GM12878 (cell line): ENCODE measurements around the gene NTSR1.

Experiments used
- CHD4 ChIP-seq: fragments of 200-600 bp; sonication (generic); IDR thresholded peaks from 2 replicates; pipeline ENCODE4 v1.6.1; 2016; ENCODE audit warnings: mild to moderate bottlenecking
- EED ChIP-seq: sonication (generic); IDR thresholded peaks from 2 replicates; pipeline ENCODE4 v1.6.1; 2016; ENCODE audit warnings: antibody characterized with exemption, low read depth
- EP300 ChIP-seq, 2 experiments: fragments of 150-350 bp in 1 of 2; IDR thresholded peaks; 2 replicates each; pipeline ENCODE4 v1.6.1; 2011 to 2012; ENCODE audit warnings: low read depth in 2 of 2, low read length in 2 of 2, borderline replicate concordance in 1 of 2, improper control_type of control experiment in 1 of 2, inconsistent platforms in 1 of 2; ENCODE audit not compliant: control insufficient read depth in 1 of 2
- FOXK2 ChIP-seq: fragments of 450-650 bp; IDR thresholded peaks from 2 replicates; pipeline ENCODE4 v1.6.1; 2017; ENCODE audit warnings: mild to moderate bottlenecking, moderate library complexity
- FOXM1 ChIP-seq: IDR thresholded peaks from 2 replicates; pipeline ENCODE4 v1.6.1; 2012; ENCODE audit warnings: low read depth, mild to moderate bottlenecking, inconsistent platforms, low read length, moderate library complexity
- JUND ChIP-seq: IDR thresholded peaks from 2 replicates; pipeline ENCODE4 v1.6.1; 2012; ENCODE audit warnings: low read depth, mild to moderate bottlenecking, low read length, improper control_type of control experiment, moderate library complexity
- POLR2A ChIP-seq: IDR thresholded peaks from 2 replicates; pipeline ENCODE4 v1.6.1; 2011; ENCODE audit warnings: low read depth, mild to moderate bottlenecking, low read length
- POLR2AphosphoS5 ChIP-seq: IDR thresholded peaks from 2 replicates; pipeline ENCODE4 v1.6.1; 2011; ENCODE audit warnings: mild to moderate bottlenecking, low read length, inconsistent platforms
- RB1 ChIP-seq: fragments of 450-650 bp; formaldehyde crosslinking; IDR thresholded peaks from 2 replicates; pipeline ENCODE4 v1.6.1; 2017; ENCODE audit warnings: mild to moderate bottlenecking, borderline replicate concordance
- SMC3 ChIP-seq: IDR thresholded peaks from 2 replicates; pipeline ENCODE4 v1.6.1; 2011; ENCODE audit warnings: low read length, improper control_type of control experiment, borderline replicate concordance
- TF ChIP-seq, protein P1 (sequence below): fragments of 450-650 bp; formaldehyde crosslinking; IDR thresholded peaks from 2 replicates; pipeline ENCODE4 v1.4.0; 2022; ENCODE audit warnings: mild to moderate bottlenecking, moderate library complexity
- TF ChIP-seq, protein P2 (sequence below), 3 experiments: IDR thresholded peaks in 2 of 3; conservative IDR thresholded peaks in 1 of 3; 2 replicates each; pipeline ENCODE4 v1.5.1; 2011; ENCODE audit warnings: low read depth in 3 of 3, low read length in 3 of 3, mild to moderate bottlenecking in 3 of 3, control low read depth in 2 of 3, moderate library complexity in 2 of 3, inconsistent platforms in 1 of 3, mixed read lengths in 1 of 3; ENCODE audit not compliant: control insufficient read depth in 2 of 3, insufficient read depth in 1 of 3; ENCODE audit errors: extremely low read depth in 1 of 3
- TF ChIP-seq, protein P3 (sequence below): IDR thresholded peaks from 2 replicates; pipeline ENCODE4 v1.6.1; 2012; ENCODE audit warnings: mild to moderate bottlenecking, low read depth, low read length

DNA sequence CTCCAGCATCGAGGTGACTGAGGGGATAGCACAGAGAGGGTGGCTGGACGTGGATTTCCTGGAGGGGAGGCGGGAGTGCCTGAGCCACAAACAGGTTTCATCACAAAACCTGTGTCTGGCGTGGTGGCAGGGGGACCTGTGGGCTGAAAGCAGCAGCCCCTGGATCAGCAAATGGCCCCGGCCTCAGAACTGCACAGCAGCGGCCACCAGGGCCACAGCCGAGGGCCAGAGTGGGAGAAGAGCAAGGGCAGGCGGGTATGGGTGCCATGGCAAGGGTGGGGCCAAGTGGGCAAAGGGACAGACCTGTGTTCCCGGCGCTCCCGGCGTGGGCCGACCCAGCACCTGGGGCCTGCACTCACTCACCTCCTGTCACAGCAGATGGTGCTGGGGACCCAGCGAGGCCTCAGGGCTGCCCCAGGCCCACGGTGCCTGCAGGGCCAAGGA lies 19.0 kb downstream of the NTSR1 start:
- TF ChIP-seq EED (no peak), RB1 (no peak), POLR2AphosphoS5 (no peak), SMC3 (no peak), FOXK2 (no peak), JUND (no peak), POLR2A (no peak), FOXM1 (no peak), EP300 (IDR thresholded peaks at IDR 0.05; ENCODE audit: borderline replicate concordance in 1 of 2, control insufficient read depth in 1 of 2, low read depth in 2 of 2, low read length in 2 of 2) (no peak), CHD4 (no peak)
- TF ChIP-seq, protein P1, sequence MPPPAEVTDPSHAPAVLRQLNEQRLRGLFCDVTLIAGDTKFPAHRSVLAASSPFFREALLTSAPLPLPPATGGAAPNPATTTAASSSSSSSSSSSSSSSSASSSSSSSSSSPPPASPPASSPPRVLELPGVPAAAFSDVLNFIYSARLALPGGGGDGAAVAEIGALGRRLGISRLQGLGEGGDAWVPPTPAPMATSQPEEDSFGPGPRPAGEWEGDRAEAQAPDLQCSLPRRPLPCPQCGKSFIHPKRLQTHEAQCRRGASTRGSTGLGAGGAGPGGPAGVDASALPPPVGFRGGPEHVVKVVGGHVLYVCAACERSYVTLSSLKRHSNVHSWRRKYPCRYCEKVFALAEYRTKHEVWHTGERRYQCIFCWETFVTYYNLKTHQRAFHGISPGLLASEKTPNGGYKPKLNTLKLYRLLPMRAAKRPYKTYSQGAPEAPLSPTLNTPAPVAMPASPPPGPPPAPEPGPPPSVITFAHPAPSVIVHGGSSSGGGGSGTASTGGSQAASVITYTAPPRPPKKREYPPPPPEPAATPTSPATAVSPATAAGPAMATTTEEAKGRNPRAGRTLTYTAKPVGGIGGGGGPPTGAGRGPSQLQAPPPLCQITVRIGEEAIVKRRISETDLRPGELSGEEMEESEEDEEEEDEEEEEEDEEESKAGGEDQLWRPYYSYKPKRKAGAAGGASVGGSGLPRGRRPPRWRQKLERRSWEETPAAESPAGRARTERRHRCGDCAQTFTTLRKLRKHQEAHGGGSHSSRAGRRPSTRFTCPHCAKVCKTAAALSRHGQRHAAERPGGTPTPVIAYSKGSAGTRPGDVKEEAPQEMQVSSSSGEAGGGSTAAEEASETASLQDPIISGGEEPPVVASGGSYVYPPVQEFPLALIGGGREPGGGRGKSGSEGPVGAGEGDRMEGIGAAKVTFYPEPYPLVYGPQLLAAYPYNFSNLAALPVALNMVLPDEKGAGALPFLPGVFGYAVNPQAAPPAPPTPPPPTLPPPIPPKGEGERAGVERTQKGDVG (CRISPR knock-in tag), result no peak
- TF ChIP-seq, protein P2, sequence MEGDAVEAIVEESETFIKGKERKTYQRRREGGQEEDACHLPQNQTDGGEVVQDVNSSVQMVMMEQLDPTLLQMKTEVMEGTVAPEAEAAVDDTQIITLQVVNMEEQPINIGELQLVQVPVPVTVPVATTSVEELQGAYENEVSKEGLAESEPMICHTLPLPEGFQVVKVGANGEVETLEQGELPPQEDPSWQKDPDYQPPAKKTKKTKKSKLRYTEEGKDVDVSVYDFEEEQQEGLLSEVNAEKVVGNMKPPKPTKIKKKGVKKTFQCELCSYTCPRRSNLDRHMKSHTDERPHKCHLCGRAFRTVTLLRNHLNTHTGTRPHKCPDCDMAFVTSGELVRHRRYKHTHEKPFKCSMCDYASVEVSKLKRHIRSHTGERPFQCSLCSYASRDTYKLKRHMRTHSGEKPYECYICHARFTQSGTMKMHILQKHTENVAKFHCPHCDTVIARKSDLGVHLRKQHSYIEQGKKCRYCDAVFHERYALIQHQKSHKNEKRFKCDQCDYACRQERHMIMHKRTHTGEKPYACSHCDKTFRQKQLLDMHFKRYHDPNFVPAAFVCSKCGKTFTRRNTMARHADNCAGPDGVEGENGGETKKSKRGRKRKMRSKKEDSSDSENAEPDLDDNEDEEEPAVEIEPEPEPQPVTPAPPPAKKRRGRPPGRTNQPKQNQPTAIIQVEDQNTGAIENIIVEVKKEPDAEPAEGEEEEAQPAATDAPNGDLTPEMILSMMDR (IDR thresholded peaks at IDR 0.05 in 2 of 3, conservative IDR thresholded peaks at IDR 0.05 in 1 of 3; ENCODE audit: control insufficient read depth in 2 of 3, extremely low read depth in 1 of 3, insufficient read depth in 1 of 3, low read depth in 3 of 3, low read length in 3 of 3), result no peak
- TF ChIP-seq, protein P3, sequence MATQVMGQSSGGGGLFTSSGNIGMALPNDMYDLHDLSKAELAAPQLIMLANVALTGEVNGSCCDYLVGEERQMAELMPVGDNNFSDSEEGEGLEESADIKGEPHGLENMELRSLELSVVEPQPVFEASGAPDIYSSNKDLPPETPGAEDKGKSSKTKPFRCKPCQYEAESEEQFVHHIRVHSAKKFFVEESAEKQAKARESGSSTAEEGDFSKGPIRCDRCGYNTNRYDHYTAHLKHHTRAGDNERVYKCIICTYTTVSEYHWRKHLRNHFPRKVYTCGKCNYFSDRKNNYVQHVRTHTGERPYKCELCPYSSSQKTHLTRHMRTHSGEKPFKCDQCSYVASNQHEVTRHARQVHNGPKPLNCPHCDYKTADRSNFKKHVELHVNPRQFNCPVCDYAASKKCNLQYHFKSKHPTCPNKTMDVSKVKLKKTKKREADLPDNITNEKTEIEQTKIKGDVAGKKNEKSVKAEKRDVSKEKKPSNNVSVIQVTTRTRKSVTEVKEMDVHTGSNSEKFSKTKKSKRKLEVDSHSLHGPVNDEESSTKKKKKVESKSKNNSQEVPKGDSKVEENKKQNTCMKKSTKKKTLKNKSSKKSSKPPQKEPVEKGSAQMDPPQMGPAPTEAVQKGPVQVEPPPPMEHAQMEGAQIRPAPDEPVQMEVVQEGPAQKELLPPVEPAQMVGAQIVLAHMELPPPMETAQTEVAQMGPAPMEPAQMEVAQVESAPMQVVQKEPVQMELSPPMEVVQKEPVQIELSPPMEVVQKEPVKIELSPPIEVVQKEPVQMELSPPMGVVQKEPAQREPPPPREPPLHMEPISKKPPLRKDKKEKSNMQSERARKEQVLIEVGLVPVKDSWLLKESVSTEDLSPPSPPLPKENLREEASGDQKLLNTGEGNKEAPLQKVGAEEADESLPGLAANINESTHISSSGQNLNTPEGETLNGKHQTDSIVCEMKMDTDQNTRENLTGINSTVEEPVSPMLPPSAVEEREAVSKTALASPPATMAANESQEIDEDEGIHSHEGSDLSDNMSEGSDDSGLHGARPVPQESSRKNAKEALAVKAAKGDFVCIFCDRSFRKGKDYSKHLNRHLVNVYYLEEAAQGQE, result no peak
